GM21825 (cell line): ENCODE measurements around the gene ZNF576.
"Not testable (repeated sequence)": the region's sequence is repeated elsewhere in the genome, so short reads cannot be mapped to it uniquely, and the experiment has no call there.

Experiments
- ATAC-seq: cut with Tn5 transposase; IDR thresholded peaks from one replicate; pipeline ENCODE4 v1.9.1; 2021; ENCODE audit warnings: mild to moderate bottlenecking, moderate library complexity; ENCODE audit not compliant: unreplicated experiment

ZNF576 gene

GRCh38 chr19:43598445-43599240, 2.2 kb downstream of the ZNF576 start:
- ATAC-seq: no peak

DNA sequence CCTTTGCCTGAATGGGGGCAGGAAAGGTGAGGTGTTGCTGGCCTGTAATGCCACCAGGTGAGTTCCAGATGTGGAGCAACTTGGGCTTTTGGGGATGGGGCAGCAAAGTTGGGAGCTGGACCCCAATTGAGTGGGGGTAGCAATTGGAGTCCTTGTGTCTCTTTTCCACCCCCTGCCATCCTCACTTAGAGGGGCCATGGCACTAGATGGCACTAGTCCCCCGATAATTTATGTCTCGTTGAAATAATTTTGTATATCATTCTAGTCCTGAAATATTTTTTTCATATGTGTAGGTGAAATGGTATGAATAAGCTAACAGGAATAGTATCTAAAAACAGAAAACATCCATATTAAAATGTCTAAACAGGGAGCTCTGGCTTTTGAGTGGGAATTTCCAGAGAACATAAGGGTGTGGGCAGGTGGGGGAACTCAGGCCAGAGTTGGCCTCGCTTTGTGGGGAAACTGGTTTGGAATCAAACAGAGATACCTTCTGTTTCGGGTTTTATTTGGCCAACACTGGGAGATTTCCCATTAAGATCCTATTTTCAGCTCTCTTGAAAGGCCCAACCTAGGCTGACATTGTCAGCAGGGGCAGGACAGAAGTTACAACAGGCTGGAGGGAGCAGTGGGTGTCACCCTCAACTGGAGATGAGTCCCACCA, 3.4 kb downstream of the ZNF576 start:
- ATAC-seq: no peak

GRCh38 chr19:43600326-43600725, 3.9 kb downstream of the ZNF576 start:
- ATAC-seq: not testable (repeated sequence)

- ATAC-seq: no peak
These were observed 9.6 kb downstream of the ZNF576 start for GRCh38 chr19:43605875-43606568.

DNA sequence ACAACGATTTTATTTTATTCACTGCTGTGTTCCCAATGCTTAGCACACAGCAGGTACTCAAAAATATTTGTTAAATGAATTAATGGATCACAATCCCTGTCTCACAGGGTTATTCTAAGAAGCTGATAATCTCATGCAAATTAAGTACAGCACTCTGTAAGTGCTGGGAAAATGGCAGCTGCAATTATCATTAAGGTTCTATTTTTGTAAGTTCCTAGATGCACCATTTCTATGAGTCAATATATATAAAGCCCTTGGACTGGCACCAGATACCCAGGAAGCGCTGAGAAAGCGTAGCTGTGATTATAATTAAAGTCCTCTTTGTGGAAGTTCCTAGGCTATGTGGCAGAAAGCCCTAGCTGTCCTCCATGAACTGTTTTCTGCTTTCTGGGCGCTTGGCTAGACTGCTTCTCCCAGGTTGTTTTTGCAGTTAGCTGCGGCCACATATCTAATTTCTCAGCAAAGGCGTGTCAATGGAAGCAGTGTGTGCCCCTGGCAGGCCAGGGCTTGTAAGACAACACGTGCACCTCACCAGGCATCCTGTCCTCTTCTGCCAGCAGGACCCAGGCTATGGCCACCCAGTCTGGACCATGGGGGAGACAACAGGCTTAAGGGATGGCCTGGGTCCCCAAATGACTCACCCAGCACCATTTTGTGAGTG, 10.3 kb downstream of the ZNF576 start:
- ATAC-seq: no peak

DNA sequence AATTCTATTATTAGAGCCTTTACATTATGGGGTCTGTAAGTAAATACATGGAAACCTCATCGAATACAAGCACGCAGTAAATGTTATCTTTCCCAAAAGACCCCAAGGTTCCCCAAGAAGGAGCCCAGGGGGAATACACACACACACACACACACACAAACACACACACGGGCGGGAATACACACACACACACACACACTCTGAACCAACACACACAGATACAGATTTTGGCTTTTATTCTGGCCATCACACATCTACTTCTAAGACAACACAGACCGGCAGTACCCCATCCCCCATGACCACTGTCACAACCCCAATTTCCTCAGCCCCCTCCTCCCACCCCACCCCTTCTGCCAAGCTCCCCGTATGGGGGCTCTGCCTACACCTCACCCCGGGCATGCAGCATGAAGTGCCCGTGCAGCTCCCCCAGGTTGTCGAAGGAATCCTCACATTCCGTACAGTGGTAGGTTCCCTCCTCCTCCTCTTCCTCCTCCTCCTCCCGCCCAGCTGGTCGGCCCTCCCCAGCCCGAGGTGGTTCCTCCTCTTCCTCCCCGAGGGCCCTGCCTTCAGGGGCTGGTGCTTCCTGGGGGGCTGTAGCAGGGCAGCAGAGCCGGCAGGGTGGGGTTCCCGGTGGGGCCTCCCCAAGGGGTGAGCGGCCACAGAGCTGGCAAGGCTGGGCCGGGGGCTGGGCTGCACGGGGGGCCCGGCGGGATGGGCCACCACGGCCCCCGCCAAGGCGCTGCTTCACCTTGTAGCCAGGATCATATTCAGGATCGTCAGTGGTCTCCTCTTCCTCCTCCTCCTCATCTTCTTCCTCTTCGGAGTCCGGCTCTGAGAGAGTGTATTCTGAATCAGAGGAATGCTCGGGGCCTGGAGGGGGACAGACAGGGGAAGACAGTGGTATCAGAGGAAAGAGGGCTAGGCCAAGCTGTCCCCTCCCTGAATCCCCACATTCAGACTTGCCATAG, 11.1 kb downstream of the ZNF576 start:
- no peak for ATAC-seq

- no peak for ATAC-seq
These were observed 13.5 kb downstream of the ZNF576 start for GRCh38 chr19:43609872-43610271.

DNA sequence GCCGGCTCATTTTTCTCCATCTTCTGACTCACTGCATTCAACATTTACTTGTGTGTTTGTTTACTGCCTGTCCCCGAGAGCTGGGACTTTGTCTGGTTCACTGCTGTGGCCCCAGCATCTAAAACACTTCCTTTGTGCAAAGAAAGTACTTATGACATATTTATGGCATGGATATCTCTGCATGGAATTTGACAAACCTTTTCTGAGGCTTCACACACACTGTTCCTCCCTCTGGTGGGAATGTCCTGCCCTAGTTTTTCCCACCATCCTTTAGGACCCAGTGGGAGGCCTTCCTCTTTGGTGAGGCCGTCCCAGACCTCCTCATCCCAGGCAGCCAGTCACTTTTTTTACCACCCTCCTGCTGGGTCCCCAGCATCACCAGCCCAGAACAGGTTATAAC, 14.1 kb downstream of the ZNF576 start:
- ATAC-seq: no peak

DNA sequence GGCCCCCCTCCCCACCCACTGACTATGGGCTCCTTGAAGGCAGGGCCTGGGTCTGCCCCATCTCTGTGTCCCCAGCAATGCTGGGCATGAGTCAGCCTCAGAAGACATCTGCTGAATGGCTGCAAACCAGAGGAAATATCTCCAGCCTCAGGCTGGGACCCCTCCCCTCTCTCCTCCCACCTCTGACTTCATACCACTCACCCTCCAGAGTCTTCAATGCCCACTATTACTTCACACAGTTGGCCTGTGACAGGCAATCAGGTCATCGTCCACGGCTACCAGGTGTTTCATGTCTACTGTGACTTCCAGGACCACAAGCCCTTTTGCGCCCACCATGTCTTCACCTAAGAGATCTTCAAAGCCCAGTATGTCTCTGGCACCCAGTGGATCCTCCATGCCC, 15.4 kb downstream of the ZNF576 start, which contains the start of gene SRRM5:
Gene SRRM5 (plus strand): TSS at position 301 of the 400 bp plus-strand sequence. CDS start 34 bp downstream, at position 335.
- no peak for ATAC-seq

DNA sequence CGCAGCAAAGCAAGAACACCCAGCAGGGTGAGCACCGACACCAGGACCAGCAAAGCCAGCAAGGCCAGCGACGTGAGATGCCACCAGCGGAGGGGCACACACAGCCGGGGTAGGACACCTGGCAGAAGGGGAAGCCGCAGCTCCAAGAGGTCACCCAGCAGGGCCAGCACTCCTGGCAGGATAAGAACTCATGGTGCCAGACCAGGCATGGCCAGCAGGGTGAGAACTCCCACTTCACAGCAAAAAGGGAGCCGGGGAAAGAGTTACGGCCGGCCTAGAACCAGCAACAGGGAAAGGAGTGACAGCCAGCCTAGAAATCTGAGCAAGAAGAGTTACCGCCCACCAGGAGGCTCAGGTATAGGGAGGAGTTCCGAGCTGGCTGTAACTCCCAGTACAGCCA, 16.0 kb downstream of the ZNF576 start:
- no peak for ATAC-seq

DNA sequence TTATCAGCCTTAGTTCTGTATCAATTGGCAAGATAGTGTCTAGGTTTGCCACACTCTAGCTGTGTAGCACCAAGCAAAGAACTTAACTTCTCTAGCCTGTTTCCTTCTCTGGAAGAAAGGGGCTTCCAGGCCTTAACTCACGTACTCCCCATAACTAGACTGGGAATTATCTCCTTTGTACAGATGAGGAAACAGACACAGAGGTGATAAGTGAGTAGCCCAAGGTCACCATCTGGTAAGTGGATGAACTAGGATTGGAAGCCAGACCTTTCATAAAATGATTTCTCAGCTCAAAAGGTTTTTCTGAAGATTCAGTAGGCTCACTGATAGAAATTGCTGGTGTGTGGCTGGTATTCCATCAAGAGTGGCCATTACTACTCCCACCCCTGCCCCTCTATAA, 19.9 kb downstream of the ZNF576 start:
- ATAC-seq: no peak

DNA sequence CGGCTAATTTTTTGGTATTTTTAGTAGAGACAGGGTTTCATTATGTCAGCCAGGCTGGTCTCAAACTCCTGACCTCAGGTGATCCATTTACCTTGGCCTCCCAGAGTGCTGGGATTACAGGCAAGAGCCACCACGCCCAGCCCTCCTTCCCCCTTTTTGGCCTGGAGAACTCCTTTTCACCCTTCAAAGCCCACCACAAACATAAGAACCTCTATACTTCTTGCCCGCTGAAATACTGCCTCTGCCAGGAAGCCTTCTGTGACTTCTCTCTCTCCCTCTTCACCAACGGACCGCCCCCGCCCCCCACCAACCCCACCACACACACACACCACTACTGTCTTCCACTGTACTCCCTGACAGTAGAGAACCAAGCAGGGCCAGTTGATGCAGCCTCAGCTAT, 20.6 kb downstream of the ZNF576 start:
- no peak for ATAC-seq

GRCh38 chr19:43618921-43619261, 22.5 kb downstream of the ZNF576 start:
- peak; percentile 19 for ATAC-seq

GRCh38 chr19:43619262-43620060, 23.1 kb downstream of the ZNF576 start, which contains the start of gene ZNF428:
TSS of gene ZNF428 (minus strand) at chr19:43619629. CDS start at chr19:43614304, 5,325 bp downstream.
- peak; percentile 72 for ATAC-seq

- ATAC-seq: no peak
These were observed 23.9 kb downstream of the ZNF576 start for GRCh38 chr19:43620061-43621001.

- no peak for ATAC-seq
These were observed 25.7 kb downstream of the ZNF576 start for GRCh38 chr19:43622070-43622469.

DNA sequence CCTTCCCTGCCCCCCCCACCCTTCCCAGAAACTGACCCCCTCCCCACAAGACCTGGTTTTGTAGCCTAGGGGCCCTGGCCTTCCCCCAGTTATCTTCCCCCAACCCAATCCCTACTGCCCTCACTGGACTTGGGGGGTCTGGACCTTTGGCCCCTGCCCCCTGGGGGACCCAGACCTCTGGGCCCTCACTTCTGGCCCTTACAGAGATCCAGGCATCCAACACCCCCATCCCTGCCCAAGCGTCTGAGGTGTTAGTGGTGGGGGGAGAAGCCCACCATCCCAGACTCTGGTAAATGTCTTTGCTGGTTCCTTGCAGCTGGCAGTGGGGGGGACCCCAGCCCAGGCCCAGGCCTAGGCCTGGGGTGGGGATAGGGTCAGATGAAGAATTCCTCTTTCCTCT, 26.6 kb downstream of the ZNF576 start:
- ATAC-seq: no peak
